ENCODE data around the gene TKTL2. TPM values are rescaled to one million over a fixed set of nuclear protein-coding genes. Genes with fewer than 3 reads are reported as not detected.
"Not testable (repeated sequence)": the region's sequence is repeated elsewhere in the genome, so short reads cannot be mapped to it uniquely, and the experiment has no call there.

The TKTL2 gene
- total RNA-seq, 1 experiment from 2014 or later: not detected

GRCh38 chr4:163474027-163474426 is 473 bp upstream of the TKTL2 start:
- no peak for DNase-seq
- Histone ChIP-seq H3K27me3 (ENCODE audit: control insufficient read depth, insufficient read depth, low read length) (no peaks in the 10 kb centered on the region), H3K4me3 (ENCODE audit: insufficient read depth, low read depth, low read length) (no peak overlapping the region), H3K36me3 (replicated peaks; ENCODE audit: control insufficient read depth, insufficient read depth, low read length) (no peaks in the 10 kb centered on the region)

GRCh38 chr4:163473130-163473529 is 424 bp downstream of the TKTL2 start:
- DNase-seq: no peak
- no peak overlapping the region for H3K4me3 ChIP-seq (ENCODE audit: insufficient read depth, low read depth, low read length)
- no peaks in the 10 kb centered on the region for H3K27me3 ChIP-seq (ENCODE audit: control insufficient read depth, insufficient read depth, low read length)
- no peaks in the 10 kb centered on the region for H3K36me3 ChIP-seq (replicated peaks; ENCODE audit: control insufficient read depth, insufficient read depth, low read length)

DNA sequence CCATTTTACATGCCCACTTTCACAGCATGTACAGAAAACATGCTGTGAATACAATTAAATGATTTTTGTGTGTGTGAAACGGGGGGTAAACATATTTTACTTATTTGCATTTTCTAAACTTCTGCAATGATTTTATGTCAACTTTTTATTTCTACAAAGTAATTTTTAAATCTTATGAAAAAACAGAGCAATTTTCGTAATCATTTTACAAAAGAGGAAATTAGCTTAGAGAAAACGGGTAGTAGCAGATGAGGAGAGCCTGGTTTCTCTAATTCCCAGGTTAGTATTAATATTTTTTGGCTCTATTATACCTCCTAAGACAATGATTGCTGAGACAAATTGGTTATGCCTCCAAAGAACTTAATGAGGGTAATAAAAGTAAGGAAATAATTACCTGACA is 3.2 kb downstream of the TKTL2 start:
- Histone ChIP-seq H3K27me3 (ENCODE audit: control insufficient read depth, insufficient read depth, low read length) (no peaks in the 10 kb centered on the region), H3K4me3 (ENCODE audit: insufficient read depth, low read depth, low read length) (no peak overlapping the region), H3K36me3 (replicated peaks; ENCODE audit: control insufficient read depth, insufficient read depth, low read length) (no peaks in the 10 kb centered on the region)
- no peak for DNase-seq

- no peaks in the 10 kb centered on the region for H3K27me3 ChIP-seq (ENCODE audit: control insufficient read depth, insufficient read depth, low read length)
- DNase-seq: no peak
- no peaks in the 10 kb centered on the region for H3K36me3 ChIP-seq (replicated peaks; ENCODE audit: control insufficient read depth, insufficient read depth, low read length)
- no peak overlapping the region for H3K4me3 ChIP-seq (ENCODE audit: insufficient read depth, low read depth, low read length)
Observed at GRCh38 chr4:163467082-163467770, 6.3 kb downstream of the TKTL2 start.

GRCh38 chr4:163462556-163462955 is 11.0 kb downstream of the TKTL2 start:
- no peaks in the 10 kb centered on the region for H3K27me3 ChIP-seq (ENCODE audit: control insufficient read depth, insufficient read depth, low read length)
- DNase-seq: no peak
- no peak overlapping the region for H3K4me3 ChIP-seq (ENCODE audit: insufficient read depth, low read depth, low read length)
- H3K36me3 ChIP-seq (replicated peaks; ENCODE audit: control insufficient read depth, insufficient read depth, low read length): no peaks in the 10 kb centered on the region

GRCh38 chr4:163448540-163449203 is 24.9 kb downstream of the TKTL2 start:
- H3K27me3 ChIP-seq (ENCODE audit: control insufficient read depth, insufficient read depth, low read length): no peaks in the 10 kb centered on the region
- DNase-seq: peak; percentile 3
- H3K4me3 ChIP-seq (ENCODE audit: insufficient read depth, low read depth, low read length): no peak overlapping the region
- no peaks in the 10 kb centered on the region for H3K36me3 ChIP-seq (replicated peaks; ENCODE audit: control insufficient read depth, insufficient read depth, low read length)

GRCh38 chr4:163447481-163447880 is 26.1 kb downstream of the TKTL2 start:
- Histone ChIP-seq H3K27me3 (ENCODE audit: control insufficient read depth, insufficient read depth, low read length) (no peaks in the 10 kb centered on the region), H3K36me3 (replicated peaks; ENCODE audit: control insufficient read depth, insufficient read depth, low read length) (no peaks in the 10 kb centered on the region), H3K4me3 (ENCODE audit: insufficient read depth, low read depth, low read length) (no peak overlapping the region)
- no peak for DNase-seq

DNA sequence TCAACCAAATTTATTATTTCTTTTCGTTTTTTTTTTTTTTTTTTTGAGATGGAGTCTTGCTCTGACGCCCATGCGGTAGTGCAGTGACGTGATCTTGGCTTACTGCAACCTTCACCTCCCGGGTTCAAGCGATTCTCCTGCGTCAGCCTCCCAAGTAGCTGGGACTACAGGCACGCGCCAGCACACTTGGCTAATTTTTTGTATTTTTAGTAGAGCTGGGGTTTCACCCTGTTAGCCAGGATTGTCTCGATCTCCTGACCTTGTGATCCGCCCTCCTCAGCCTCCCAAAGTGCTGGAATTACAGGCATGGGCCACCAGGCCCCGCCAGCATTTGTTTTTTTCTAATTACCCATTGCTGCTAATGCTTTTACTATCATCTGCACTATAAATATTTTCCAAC is 26.5 kb downstream of the TKTL2 start:
- H3K27me3 ChIP-seq (ENCODE audit: control insufficient read depth, insufficient read depth, low read length); H3K4me3 ChIP-seq (ENCODE audit: insufficient read depth, low read depth, low read length); DNase-seq; H3K36me3 ChIP-seq (replicated peaks; ENCODE audit: control insufficient read depth, insufficient read depth, low read length): not testable (repeated sequence)

DNA sequence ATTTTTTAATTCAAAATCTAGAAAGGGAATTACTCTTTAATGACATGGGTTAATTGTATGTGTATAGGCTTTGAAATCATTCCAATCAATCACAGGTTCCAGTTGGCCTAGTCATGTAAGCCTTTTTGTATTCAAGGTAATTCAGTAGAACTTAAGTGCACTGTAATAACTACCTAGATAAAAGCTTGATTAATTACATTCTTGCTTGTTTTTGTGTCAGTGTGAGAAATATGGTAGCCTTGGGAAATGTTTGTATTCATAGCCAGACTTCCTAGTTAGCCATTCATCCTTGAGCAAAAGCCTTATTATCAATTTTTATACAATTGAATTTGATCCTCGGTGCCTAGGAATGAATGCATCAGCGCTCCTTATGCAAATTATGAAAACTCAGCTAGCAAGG is 33.5 kb downstream of the TKTL2 start:
- Histone ChIP-seq H3K27me3 (ENCODE audit: control insufficient read depth, insufficient read depth, low read length) (no peaks in the 10 kb centered on the region), H3K4me3 (ENCODE audit: insufficient read depth, low read depth, low read length) (no peak overlapping the region), H3K36me3 (replicated peaks; ENCODE audit: control insufficient read depth, insufficient read depth, low read length) (no peaks in the 10 kb centered on the region)
- no peak for DNase-seq

Other genes with a start within 250 kb of the TKTL2 start
- 1.7 and 2.9 TPM in 2 replicates for gene NPY1R, start 141.2 kb downstream of the TKTL2 start, total RNA-seq (2014; rRNA removed; shearing (Covaris generic))
- gene NPY5R, start 129.9 kb downstream of the TKTL2 start, total RNA-seq (2014; rRNA removed; shearing (Covaris generic)): 0.15 and 0.83 TPM in 2 replicates
- gene TMA16, start 20.9 kb upstream of the TKTL2 start, total RNA-seq (2014; rRNA removed; shearing (Covaris generic)): 26.1 and 29.7 TPM in 2 replicates